OCI-LY1 (cell line): ENCODE data around the gene PTPRG.

Source experiments
- CTCF ChIP-seq: fragments of 200-600 bp; sonication (generic), shearing (Covaris generic); IDR thresholded peaks from 2 replicates; pipeline ENCODE4 v1.5.1; 2017; ENCODE audit warnings: mild to moderate bottlenecking, antibody characterized with exemption, low read length, moderate library complexity, mixed read lengths
- EZH2 ChIP-seq: fragments of 200-600 bp; sonication (generic), shearing (Covaris generic); IDR thresholded peaks from 2 replicates; pipeline ENCODE4 v1.8.0; 2017; ENCODE audit warnings: borderline replicate concordance, mixed run types, mild to moderate bottlenecking, antibody characterized with exemption, low read length, moderate library complexity, mixed read lengths

GRCh38 chr3:61637088-61638051, 76.0 kb downstream of the PTPRG start:
- TF ChIP-seq CTCF = no peak
- no peak for TF ChIP-seq EZH2
